Lower lobe of right lung (tissue), 2 donors: ENCODE results near the gene RLN3. TPM values are rescaled to one million over a fixed set of nuclear protein-coding genes. Genes with fewer than 3 reads are reported as not detected.
A peak's percentile ranks its signal among the peaks of the same experiment; 100 is the strongest.

Experiments
- ATAC-seq, 2 donors: fragments of 200-7000 bp; cut with Tn5 transposase; one replicate each; pipeline ENCODE4 v1.9.1; 2020 to 2022; ENCODE audit warnings: mild to moderate bottlenecking in 2 of 2, moderate library complexity in 2 of 2
- DNase-seq: peaks from one replicate; pipeline ENCODE4 v3.0.0-alpha.2; 2020
- H3K27ac ChIP-seq: fragments of 200-600 bp; one replicate; pipeline ENCODE4 v1.8.0; 2022
- H3K27me3 ChIP-seq: fragments of 200-600 bp; one replicate; pipeline ENCODE4 v1.8.0; 2022; ENCODE audit warnings: low read depth
- H3K36me3 ChIP-seq: fragments of 200-600 bp; one replicate; pipeline ENCODE4 v1.8.0; 2022; ENCODE audit warnings: mild to moderate bottlenecking
- H3K4me1 ChIP-seq: fragments of 200-600 bp; one replicate; pipeline ENCODE4 v1.8.0; 2022
- H3K4me3 ChIP-seq: fragments of 200-600 bp; one replicate; pipeline ENCODE4 v1.8.0; 2022; ENCODE audit warnings: mild to moderate bottlenecking
- H3K9me3 ChIP-seq: fragments of 200-600 bp; one replicate; pipeline ENCODE4 v1.8.0; 2022
- CTCF ChIP-seq: fragments of 200-600 bp; IDR thresholded peaks from one replicate; pipeline ENCODE4 v1.8.0; 2022; ENCODE audit warnings: antibody characterized with exemption, mild to moderate bottlenecking
- intact Hi-C: fragments of 100-400 bp; cut with DNase I; formaldehyde crosslinking; loops from one replicate; pipeline ENCODE4 v1.11.0; 2022
- total RNA-seq: library from RNA; stranded (reverse); fragmentation: NEBNext Ultra II Directional; extraction: Animal tissue kit (Norgen Biotek cat#: 25700); gene quantifications from one replicate; pipeline ENCODE4 v1.2.1, GENCODE V29; 2021
- donor health status: DM: no; HTN: yes; CAD: no; lungs with severe emphysema.

Gene RLN3
- total RNA-seq, 1 donor from 2014 or later = not detected

DNA sequence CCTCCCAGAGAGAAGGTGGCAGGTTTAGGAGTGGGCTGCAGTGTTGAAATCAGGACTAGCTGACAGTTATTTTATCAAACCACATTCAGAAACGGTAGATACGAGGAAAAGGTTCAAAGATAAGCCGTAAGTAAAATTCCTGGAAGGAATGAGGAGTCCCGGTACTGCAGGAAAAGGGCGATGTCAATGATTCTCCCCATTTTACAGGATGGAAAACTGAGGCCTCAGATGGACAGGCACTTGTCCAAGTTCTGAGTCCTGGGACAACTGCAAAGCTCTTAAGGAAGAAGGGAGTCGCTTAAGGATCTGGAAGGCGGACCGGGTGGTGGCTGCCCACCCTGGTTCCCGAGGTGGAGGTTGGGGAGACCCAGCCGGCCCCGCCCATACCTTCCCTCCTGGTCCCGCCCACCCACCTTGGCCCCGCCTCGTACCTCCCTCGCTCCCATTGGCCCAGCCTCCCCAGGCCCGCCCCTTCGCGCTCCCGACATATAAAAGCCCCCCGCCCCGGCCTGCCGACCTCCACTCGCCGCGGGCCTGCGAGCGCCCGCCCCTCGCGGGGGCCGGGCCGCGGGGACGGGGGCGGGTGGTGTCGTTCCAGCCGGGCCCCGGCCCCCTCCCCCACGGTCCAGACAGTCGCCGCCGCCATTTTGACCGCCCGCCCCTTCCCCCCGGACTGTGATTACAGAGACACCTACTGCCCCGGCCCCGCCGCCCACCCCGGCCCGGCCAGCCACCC, 22.4 kb upstream of the RLN3 start:
- peak; percentile 83 to 88 for ATAC-seq
- H3K4me1 ChIP-seq = peaks cover 32% of the 10 kb centered on the region
- H3K27ac ChIP-seq = peak overlapping the region; percentile 100
- H3K9me3 ChIP-seq = no peaks in the 10 kb centered on the region
- H3K4me3 ChIP-seq = peak overlapping the region; percentile 67
- intact Hi-C loops = no loop called here
- DNase-seq = peak; percentile 95
- TF ChIP-seq CTCF = no peak
- H3K27me3 ChIP-seq = no peaks in the 10 kb centered on the region
- H3K36me3 ChIP-seq = no peaks in the 10 kb centered on the region

GRCh38 chr19:14006085-14006765, 21.7 kb upstream of the RLN3 start, which contains the start of gene RFX1:
RFX1 (minus strand) TSS chr19:14006320; CDS start chr19:13993843, 12,477 bp downstream.
- Histone ChIP-seq H3K9me3 (no peaks in the 10 kb centered on the region), H3K4me3 (peak within 1 kb of the TSS; percentile 67)

DNA sequence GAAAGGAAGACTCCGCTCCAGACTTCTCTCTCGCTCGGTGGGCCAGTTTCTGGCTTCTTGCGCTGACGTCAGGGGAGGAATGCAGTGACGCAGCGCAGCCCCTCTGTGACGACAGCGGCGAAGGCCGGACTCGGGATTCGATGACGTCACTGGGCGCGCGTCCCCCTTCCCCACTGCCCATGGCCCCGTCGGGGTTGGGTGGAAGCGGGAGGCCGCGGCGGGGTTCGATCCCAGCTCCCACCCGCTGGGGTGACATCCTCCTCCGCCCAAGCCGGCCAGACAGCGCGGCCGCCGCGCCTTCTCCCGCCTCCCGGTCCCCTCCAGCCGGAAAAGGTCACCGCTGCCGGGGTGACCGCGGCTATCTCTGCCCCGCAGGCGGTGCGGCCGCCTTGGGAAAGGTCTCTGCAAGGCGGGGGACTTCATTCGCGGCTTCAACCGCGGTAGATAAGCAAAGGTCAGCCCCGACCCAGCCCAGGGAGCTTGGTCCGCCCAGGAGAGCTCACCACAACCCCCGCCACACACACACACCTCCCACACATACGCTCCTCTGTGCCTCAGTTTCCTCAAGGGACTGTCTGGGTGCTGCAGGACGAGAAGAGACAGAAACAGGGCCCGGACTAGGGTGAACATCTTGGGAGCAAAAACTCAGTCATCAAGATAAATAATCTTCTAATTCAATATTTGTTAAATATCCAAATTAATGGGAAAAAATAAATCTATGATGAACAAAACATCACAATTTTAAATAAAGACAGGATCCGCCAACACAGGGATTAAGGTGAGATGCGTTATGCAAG, 21.0 kb upstream of the RLN3 start:
- DNase-seq = peak; percentile 92
- intact Hi-C loops = no loop called here

More at GRCh38 chr19:14006085-14006765, 21.7 kb upstream of the RLN3 start, which contains the start of gene RFX1:
- DNase-seq = peak; percentile 100
- TF ChIP-seq CTCF = no peak
- Histone ChIP-seq H3K36me3 (no peaks in the 10 kb centered on the region), H3K27ac (peak within 1 kb of the TSS; percentile 100), H3K27me3 (no peaks in the 10 kb centered on the region), H3K4me1 (peaks cover 32% of the 10 kb centered on the region)
- ATAC-seq = peak; percentile 91 to 94
- intact Hi-C loops = no loop called here

DNA sequence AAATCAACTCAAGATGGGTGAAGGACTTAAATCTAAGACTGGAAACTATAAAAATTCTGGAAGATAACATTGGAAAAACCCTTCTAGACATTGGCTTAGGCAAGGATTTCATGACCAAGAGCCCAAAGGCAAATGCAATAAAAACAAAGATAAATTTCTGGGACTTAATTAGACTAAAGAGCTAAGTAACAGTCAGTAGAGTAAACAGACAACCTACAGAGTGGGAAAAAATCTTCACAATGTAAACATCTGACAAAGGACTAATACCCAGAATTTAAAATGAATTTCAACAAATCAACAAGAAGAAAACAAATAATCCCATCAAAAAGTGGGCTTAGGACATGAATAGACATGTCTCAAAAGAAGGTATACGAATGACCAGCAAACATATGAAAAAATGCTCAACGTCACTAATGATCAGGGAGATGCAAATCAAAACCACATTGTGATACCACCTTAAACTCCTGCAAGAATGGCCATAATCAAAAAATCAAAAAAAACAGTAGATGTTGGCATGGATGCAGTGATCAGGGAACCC, 15.5 kb upstream of the RLN3 start:
- no peak for ATAC-seq
- DNase-seq = no peak
- H3K4me3 ChIP-seq = no peak overlapping the region

More for the DNA sequence above, 21.0 kb upstream of the RLN3 start:
- peak; percentile 65 for ATAC-seq
- Histone ChIP-seq H3K4me3 (peak overlapping the region; percentile 67), H3K4me1 (peaks cover 32% of the 10 kb centered on the region), H3K27me3 (no peaks in the 10 kb centered on the region), H3K9me3 (no peaks in the 10 kb centered on the region), H3K36me3 (no peaks in the 10 kb centered on the region), H3K27ac (peak overlapping the region; percentile 100)
- no peak for TF ChIP-seq CTCF

More for the DNA sequence above, 15.5 kb upstream of the RLN3 start:
- no peaks in the 10 kb centered on the region for H3K27me3 ChIP-seq
- TF ChIP-seq CTCF = no peak
- intact Hi-C loops = no loop called here
- no peaks in the 10 kb centered on the region for H3K4me1 ChIP-seq
- no peak overlapping the region for H3K27ac ChIP-seq
- no peaks in the 10 kb centered on the region for H3K9me3 ChIP-seq
- H3K36me3 ChIP-seq = no peaks in the 10 kb centered on the region
